ENCODE measurements around the gene TMEM17.

TMEM17 gene

DNA sequence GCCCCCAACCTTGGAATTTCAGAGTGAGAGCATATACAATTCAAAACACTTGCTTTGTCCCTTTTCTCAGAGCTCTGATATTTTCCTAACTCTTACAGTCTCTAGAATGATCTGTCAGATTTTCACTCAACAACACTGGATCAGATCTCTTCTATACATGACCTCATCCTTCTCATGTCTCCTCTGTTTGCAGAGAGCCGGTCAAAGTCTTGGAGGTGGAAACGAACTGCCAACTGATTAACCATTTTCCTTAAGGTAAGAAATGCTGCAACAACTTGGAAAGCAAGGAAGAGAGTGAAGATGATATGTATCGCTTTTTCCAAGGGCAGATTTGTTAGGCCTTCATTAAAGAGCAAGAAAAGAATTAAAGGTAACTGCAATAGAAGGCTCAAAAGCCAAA, 4.9 kb downstream of the TMEM17 start:
- TF ChIP-seq SPI1 (IDR thresholded peaks at IDR 0.05; ENCODE audit: borderline replicate concordance, low read depth) (no peak), POLR2AphosphoS5 (IDR thresholded peaks at IDR 0.05; ENCODE audit: low read depth) (no peak), GABPA (IDR thresholded peaks at IDR 0.05; ENCODE audit: low read depth) (no peak)
- TF ChIP-seq, protein P1, sequence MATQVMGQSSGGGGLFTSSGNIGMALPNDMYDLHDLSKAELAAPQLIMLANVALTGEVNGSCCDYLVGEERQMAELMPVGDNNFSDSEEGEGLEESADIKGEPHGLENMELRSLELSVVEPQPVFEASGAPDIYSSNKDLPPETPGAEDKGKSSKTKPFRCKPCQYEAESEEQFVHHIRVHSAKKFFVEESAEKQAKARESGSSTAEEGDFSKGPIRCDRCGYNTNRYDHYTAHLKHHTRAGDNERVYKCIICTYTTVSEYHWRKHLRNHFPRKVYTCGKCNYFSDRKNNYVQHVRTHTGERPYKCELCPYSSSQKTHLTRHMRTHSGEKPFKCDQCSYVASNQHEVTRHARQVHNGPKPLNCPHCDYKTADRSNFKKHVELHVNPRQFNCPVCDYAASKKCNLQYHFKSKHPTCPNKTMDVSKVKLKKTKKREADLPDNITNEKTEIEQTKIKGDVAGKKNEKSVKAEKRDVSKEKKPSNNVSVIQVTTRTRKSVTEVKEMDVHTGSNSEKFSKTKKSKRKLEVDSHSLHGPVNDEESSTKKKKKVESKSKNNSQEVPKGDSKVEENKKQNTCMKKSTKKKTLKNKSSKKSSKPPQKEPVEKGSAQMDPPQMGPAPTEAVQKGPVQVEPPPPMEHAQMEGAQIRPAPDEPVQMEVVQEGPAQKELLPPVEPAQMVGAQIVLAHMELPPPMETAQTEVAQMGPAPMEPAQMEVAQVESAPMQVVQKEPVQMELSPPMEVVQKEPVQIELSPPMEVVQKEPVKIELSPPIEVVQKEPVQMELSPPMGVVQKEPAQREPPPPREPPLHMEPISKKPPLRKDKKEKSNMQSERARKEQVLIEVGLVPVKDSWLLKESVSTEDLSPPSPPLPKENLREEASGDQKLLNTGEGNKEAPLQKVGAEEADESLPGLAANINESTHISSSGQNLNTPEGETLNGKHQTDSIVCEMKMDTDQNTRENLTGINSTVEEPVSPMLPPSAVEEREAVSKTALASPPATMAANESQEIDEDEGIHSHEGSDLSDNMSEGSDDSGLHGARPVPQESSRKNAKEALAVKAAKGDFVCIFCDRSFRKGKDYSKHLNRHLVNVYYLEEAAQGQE (IDR thresholded peaks at IDR 0.05; ENCODE audit: insufficient replicate concordance, low read depth): no peak
- TF ChIP-seq, protein P2, sequence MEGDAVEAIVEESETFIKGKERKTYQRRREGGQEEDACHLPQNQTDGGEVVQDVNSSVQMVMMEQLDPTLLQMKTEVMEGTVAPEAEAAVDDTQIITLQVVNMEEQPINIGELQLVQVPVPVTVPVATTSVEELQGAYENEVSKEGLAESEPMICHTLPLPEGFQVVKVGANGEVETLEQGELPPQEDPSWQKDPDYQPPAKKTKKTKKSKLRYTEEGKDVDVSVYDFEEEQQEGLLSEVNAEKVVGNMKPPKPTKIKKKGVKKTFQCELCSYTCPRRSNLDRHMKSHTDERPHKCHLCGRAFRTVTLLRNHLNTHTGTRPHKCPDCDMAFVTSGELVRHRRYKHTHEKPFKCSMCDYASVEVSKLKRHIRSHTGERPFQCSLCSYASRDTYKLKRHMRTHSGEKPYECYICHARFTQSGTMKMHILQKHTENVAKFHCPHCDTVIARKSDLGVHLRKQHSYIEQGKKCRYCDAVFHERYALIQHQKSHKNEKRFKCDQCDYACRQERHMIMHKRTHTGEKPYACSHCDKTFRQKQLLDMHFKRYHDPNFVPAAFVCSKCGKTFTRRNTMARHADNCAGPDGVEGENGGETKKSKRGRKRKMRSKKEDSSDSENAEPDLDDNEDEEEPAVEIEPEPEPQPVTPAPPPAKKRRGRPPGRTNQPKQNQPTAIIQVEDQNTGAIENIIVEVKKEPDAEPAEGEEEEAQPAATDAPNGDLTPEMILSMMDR (IDR thresholded peaks at IDR 0.05; ENCODE audit: insufficient read depth, low read length): no peak
- DNase-seq (ENCODE audit: low read depth in 1 of 2, low spot score in 1 of 2): no peak
- H3K27ac ChIP-seq (replicated peaks): no peak overlapping the region

DNA sequence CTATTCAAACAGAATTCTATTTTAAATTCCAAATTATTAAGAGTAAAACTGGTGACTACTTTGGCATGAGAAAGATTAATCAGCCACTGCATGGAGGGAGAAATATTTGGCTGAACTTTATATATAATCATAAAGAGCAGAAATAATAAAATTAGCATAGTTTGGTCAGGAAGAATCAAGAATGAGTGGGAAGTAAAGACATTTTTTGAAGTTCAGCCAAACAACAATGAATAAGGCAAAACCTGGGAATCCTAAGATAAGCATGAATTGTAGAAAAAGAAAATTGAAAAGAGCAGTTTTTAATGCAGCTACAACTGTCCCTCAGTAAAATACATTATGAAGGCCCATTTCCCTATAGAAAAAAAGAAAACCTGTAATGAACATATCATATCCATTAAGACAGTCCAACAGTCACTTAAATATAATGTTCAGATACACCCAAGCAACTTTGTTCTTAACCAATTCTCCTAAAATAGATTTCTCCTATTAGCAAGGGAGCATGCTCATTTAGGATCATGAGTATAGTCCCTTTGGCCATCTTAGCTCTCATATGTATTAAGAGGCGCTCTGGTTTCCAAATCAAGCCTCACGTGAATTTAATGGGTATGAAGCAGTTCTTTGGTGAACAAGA, 6.5 kb downstream of the TMEM17 start:
- H3K27ac ChIP-seq (replicated peaks): no peak overlapping the region
- no peak overlapping the region for H3K4me3 ChIP-seq (replicated peaks; ENCODE audit: insufficient read depth, low read length)
- H3K27me3 ChIP-seq (ENCODE audit: insufficient read depth, poor library complexity, severe bottlenecking): no peaks in the 10 kb centered on the region
- DNase-seq (ENCODE audit: low read depth in 1 of 2, low spot score in 1 of 2): no peak
- TF ChIP-seq SPI1 (IDR thresholded peaks at IDR 0.05; ENCODE audit: borderline replicate concordance, low read depth): no peak
- no peak for TF ChIP-seq POLR2AphosphoS5 (IDR thresholded peaks at IDR 0.05; ENCODE audit: low read depth)
- TF ChIP-seq, protein P1 (IDR thresholded peaks at IDR 0.05; ENCODE audit: insufficient replicate concordance, low read depth): no peak
- TF ChIP-seq GABPA (IDR thresholded peaks at IDR 0.05; ENCODE audit: low read depth): no peak
- TF ChIP-seq, protein P2 (IDR thresholded peaks at IDR 0.05; ENCODE audit: insufficient read depth, low read length): no peak

More for the DNA sequence above, 4.9 kb downstream of the TMEM17 start:
- H3K4me3 ChIP-seq (replicated peaks; ENCODE audit: insufficient read depth, low read length): no peak overlapping the region
- H3K27me3 ChIP-seq (ENCODE audit: insufficient read depth, poor library complexity, severe bottlenecking): no peaks in the 10 kb centered on the region

DNA sequence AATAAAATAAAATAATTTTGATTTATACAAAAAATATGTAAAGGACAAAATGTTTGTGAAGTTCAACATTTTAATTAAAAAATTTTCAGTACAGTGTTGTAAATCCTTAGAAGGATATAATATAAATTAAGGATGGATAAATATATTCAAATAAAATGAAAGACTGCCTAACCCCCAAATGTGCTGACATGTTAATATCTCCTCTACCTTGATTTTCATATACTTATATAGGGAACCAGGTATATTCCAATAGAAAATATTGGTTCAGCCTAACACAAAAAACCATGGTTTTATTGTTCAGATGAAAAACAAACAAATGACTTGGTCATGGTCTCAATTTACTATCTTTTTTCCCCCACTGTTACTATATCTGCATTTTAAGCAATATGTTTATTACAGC, 7.3 kb downstream of the TMEM17 start:
- no peak for DNase-seq (ENCODE audit: low read depth in 1 of 2, low spot score in 1 of 2)
- H3K27ac ChIP-seq (replicated peaks): no peak overlapping the region
- no peaks in the 10 kb centered on the region for H3K27me3 ChIP-seq (ENCODE audit: insufficient read depth, poor library complexity, severe bottlenecking)
- TF ChIP-seq, protein P2 (IDR thresholded peaks at IDR 0.05; ENCODE audit: insufficient read depth, low read length): no peak
- TF ChIP-seq, protein P1 (IDR thresholded peaks at IDR 0.05; ENCODE audit: insufficient replicate concordance, low read depth): no peak
- TF ChIP-seq SPI1 (IDR thresholded peaks at IDR 0.05; ENCODE audit: borderline replicate concordance, low read depth) (no peak), POLR2AphosphoS5 (IDR thresholded peaks at IDR 0.05; ENCODE audit: low read depth) (no peak), GABPA (IDR thresholded peaks at IDR 0.05; ENCODE audit: low read depth) (no peak)
- H3K4me3 ChIP-seq (replicated peaks; ENCODE audit: insufficient read depth, low read length): no peak overlapping the region

Data from HL-60 (cell line).